Ishikawa (cell line): Measurements from ENCODE around the gene CCT5.

Experiments used
- CEBPB ChIP-seq: IDR thresholded peaks from 2 replicates; pipeline ENCODE4 v1.6.1; 2012
- EP300 ChIP-seq: IDR thresholded peaks from 2 replicates; pipeline ENCODE4 v1.6.1; 2012; ENCODE audit warnings: borderline replicate concordance
- RAD21 ChIP-seq: IDR thresholded peaks from 2 replicates; pipeline ENCODE4 v1.6.1; 2012; ENCODE audit warnings: low read depth
- TCF12 ChIP-seq: IDR thresholded peaks from 2 replicates; pipeline ENCODE4 v1.6.1; 2012; ENCODE audit warnings: low read depth
- YY1 ChIP-seq: IDR thresholded peaks from 2 replicates; pipeline ENCODE4 v1.6.1; 2012; ENCODE audit warnings: low read depth
- ZBTB7A ChIP-seq: IDR thresholded peaks from 2 replicates; pipeline ENCODE4 v1.6.1; 2012; ENCODE audit warnings: low read depth
- TF ChIP-seq, protein P1 (sequence below): IDR thresholded peaks from 2 replicates; pipeline ENCODE4 v1.6.1; 2012; ENCODE audit warnings: low read depth, mild to moderate bottlenecking
- TF ChIP-seq, protein P2 (sequence below): IDR thresholded peaks from 2 replicates; pipeline ENCODE4 v1.6.1; 2012

DNA sequence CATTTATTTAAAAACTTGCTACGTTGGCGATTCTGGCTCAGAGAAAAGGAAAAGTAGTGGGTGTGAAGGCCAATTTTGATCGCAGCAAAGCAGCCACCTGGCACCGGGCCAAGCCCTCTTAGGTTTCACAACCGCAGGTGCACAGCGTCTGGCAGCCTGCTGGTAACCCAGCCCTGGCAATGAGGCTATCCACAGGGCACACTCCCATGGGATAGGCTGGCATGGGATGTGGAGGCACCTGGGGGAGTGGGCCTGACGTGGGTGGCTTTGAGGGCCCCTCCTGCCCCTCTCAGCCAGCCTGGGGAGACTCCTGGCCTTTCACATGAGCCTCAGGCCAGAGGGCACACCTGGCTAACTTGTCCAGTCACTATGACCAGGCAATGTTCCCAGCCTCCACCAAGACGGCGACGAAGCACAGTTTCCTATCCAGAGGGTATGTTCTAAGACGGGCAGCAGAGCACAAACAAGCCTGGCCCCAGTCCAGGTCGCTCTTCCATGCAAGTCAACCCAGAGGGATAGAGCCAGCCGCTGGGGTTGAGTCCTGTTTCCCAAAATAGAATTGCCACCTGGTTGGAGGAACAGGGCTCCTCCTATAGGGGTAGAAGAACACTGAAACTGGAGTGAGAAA, 38.6 kb downstream of the CCT5 start:
- TF ChIP-seq CEBPB: peak; percentile 91
- peak; percentile 11; the same call in 1 of the 2 replicates for TF ChIP-seq RAD21
- TF ChIP-seq EP300: peak; percentile 88
- peak; percentile 62; the same call in 1 of the 2 replicates for TF ChIP-seq ZBTB7A
- peak; percentile 97 for TF ChIP-seq TCF12
- TF ChIP-seq, protein P1, sequence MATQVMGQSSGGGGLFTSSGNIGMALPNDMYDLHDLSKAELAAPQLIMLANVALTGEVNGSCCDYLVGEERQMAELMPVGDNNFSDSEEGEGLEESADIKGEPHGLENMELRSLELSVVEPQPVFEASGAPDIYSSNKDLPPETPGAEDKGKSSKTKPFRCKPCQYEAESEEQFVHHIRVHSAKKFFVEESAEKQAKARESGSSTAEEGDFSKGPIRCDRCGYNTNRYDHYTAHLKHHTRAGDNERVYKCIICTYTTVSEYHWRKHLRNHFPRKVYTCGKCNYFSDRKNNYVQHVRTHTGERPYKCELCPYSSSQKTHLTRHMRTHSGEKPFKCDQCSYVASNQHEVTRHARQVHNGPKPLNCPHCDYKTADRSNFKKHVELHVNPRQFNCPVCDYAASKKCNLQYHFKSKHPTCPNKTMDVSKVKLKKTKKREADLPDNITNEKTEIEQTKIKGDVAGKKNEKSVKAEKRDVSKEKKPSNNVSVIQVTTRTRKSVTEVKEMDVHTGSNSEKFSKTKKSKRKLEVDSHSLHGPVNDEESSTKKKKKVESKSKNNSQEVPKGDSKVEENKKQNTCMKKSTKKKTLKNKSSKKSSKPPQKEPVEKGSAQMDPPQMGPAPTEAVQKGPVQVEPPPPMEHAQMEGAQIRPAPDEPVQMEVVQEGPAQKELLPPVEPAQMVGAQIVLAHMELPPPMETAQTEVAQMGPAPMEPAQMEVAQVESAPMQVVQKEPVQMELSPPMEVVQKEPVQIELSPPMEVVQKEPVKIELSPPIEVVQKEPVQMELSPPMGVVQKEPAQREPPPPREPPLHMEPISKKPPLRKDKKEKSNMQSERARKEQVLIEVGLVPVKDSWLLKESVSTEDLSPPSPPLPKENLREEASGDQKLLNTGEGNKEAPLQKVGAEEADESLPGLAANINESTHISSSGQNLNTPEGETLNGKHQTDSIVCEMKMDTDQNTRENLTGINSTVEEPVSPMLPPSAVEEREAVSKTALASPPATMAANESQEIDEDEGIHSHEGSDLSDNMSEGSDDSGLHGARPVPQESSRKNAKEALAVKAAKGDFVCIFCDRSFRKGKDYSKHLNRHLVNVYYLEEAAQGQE: no peak
- TF ChIP-seq, protein P2, sequence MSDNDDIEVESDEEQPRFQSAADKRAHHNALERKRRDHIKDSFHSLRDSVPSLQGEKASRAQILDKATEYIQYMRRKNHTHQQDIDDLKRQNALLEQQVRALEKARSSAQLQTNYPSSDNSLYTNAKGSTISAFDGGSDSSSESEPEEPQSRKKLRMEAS: peak; percentile 65; the same call in 1 of the 2 replicates
- peak; percentile 28; the same call in 1 of the 2 replicates for TF ChIP-seq YY1
